ENCODE measurements around the gene SH2B2.
"Not testable (repeated sequence)": the region's sequence is repeated elsewhere in the genome, so short reads cannot be mapped to it uniquely, and the experiment has no call there.

DNA sequence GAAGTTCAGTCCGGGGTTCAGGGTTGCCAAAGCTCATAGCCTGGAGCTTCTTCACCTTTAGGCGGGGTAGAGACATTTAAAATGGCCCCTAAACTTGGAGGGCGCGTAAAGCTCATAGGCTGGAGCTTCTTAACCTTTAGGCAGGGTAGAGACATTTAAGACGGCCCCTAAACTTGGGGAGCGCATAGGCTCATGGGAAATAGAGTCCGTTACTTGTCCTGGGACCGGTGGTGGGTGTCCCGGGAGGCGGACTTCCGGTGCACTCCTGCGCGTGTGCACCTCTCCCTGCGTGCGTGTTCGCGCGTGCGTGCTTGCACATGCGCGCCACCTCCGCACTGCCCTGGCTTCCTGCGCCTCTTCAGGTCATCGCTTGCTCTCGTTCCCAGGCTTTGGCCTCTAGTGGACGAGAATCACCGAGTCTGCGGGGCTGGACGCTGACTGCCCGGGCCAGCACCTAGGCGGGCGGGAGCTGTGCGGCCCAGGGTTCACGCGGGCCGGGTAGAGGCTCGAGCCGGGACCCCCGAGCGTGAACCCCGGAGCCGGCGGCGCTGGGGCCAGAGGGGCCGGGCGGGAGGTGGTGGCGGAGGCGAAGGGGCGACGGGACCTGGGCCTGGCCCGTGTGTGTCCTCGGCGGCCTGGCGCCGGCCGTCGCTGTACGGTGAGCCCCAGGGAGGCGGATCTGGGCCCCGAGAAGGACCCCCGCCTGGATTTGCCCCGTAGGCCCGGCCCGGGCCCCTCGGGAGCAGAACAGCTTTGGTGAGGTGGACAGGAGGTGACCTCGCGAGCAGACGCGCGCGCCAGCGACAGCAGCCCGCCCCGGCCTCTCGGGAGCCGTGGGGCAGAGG is 77.1 kb downstream of the SH2B2 start:
- TF ChIP-seq POLR2A (IDR thresholded peaks at IDR 0.05; ENCODE audit: low read depth, low read length) (peak; percentile 55), POLR2AphosphoS5 (IDR thresholded peaks at IDR 0.05; ENCODE audit: insufficient read depth, low read depth, low read length) (peak; percentile 76)
- TF ChIP-seq, protein P1, sequence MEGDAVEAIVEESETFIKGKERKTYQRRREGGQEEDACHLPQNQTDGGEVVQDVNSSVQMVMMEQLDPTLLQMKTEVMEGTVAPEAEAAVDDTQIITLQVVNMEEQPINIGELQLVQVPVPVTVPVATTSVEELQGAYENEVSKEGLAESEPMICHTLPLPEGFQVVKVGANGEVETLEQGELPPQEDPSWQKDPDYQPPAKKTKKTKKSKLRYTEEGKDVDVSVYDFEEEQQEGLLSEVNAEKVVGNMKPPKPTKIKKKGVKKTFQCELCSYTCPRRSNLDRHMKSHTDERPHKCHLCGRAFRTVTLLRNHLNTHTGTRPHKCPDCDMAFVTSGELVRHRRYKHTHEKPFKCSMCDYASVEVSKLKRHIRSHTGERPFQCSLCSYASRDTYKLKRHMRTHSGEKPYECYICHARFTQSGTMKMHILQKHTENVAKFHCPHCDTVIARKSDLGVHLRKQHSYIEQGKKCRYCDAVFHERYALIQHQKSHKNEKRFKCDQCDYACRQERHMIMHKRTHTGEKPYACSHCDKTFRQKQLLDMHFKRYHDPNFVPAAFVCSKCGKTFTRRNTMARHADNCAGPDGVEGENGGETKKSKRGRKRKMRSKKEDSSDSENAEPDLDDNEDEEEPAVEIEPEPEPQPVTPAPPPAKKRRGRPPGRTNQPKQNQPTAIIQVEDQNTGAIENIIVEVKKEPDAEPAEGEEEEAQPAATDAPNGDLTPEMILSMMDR (IDR thresholded peaks at IDR 0.05; ENCODE audit: extremely low read depth in 1 of 2, insufficient read depth in 1 of 2, low read depth in 1 of 2, low read length in 2 of 2) = not testable (repeated sequence)
- TF ChIP-seq EZH2 (IDR thresholded peaks at IDR 0.05; ENCODE audit: borderline replicate concordance, low read depth, low read length, severe bottlenecking); JUN (IDR thresholded peaks at IDR 0.05; ENCODE audit: borderline replicate concordance, insufficient read depth, insufficient read length, low read depth): not testable (repeated sequence)
- TF ChIP-seq, protein P2, sequence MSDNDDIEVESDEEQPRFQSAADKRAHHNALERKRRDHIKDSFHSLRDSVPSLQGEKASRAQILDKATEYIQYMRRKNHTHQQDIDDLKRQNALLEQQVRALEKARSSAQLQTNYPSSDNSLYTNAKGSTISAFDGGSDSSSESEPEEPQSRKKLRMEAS (IDR thresholded peaks at IDR 0.05; ENCODE audit: insufficient read depth, insufficient read length) = peak; percentile 32

Data from endothelial cell of umbilical vein (primary cell).